Body of pancreas (tissue), 4 donors: Measurements from ENCODE around the gene SRI.

Source experiments
- POLR2A ChIP-seq, 3 donors: fragments of 450-650 bp; IDR thresholded peaks; one replicate each; pipeline ENCODE4 v1.6.1; 2016; ENCODE audit warnings: antibody characterized with exemption in 3 of 3, mild to moderate bottlenecking in 2 of 3
- TF ChIP-seq, protein P1 (sequence below), 7 experiments: fragments of 450-650 bp in 4 of 7; fragments of 200-600 bp in 3 of 7; sonication (generic) in 3 of 7; IDR thresholded peaks; one replicate each; pipeline ENCODE4 v1.5.1; 2016 to 2019; ENCODE audit warnings: antibody characterized with exemption in 7 of 7

DNA sequence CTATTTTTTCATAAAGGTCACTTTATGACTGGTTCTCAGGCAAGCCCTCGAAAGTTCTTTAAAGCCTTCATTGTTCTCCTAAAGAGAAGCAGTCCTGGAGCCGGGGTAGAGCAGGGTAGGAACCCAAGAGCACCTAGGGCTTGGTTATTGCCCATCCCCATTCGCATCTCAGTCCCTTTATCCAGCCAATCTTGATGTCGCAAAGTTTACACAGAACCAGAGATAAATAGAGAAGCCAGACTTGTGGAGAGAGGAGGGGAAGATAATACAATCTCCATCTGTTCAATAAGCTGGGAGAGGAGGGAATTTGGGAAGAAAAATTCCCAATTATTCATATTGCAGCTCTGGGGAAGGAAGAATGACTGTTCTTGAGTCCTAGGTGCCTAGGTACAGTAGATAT, 6.4 kb upstream of the SRI start:
- TF ChIP-seq POLR2A (IDR thresholded peaks at IDR 0.05): no peak
- TF ChIP-seq, protein P1, sequence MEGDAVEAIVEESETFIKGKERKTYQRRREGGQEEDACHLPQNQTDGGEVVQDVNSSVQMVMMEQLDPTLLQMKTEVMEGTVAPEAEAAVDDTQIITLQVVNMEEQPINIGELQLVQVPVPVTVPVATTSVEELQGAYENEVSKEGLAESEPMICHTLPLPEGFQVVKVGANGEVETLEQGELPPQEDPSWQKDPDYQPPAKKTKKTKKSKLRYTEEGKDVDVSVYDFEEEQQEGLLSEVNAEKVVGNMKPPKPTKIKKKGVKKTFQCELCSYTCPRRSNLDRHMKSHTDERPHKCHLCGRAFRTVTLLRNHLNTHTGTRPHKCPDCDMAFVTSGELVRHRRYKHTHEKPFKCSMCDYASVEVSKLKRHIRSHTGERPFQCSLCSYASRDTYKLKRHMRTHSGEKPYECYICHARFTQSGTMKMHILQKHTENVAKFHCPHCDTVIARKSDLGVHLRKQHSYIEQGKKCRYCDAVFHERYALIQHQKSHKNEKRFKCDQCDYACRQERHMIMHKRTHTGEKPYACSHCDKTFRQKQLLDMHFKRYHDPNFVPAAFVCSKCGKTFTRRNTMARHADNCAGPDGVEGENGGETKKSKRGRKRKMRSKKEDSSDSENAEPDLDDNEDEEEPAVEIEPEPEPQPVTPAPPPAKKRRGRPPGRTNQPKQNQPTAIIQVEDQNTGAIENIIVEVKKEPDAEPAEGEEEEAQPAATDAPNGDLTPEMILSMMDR (IDR thresholded peaks at IDR 0.05): no peak
